Loucy (cell line): ENCODE results near the gene MAP3K6.

Experiments
- H2AFZ ChIP-seq: fragments of 200-600 bp; sonication (generic); 2 replicates; pipeline ENCODE4 v1.6.0; 2016; ENCODE audit warnings: antibody characterized with exemption, mild to moderate bottlenecking, low read length, moderate library complexity
- H3F3A ChIP-seq: fragments of 200-600 bp; 2 replicates; pipeline ENCODE4 v1.6.0; 2016; ENCODE audit warnings: antibody characterized with exemption, low read depth, mild to moderate bottlenecking
- H3K27me3 ChIP-seq: fragments of 200-600 bp; sonication (generic); 2 replicates; pipeline ENCODE4 v1.6.1; 2014; ENCODE audit warnings: low read length, mild to moderate bottlenecking; ENCODE audit not compliant: insufficient read depth, poor library complexity, severe bottlenecking
- H3K36me3 ChIP-seq: fragments of 200-600 bp; sonication (generic); 2 replicates; pipeline ENCODE4 v1.6.1; 2016; ENCODE audit warnings: low read length; ENCODE audit not compliant: insufficient read depth
- H3K4me1 ChIP-seq: fragments of 200-600 bp; sonication (generic); 2 replicates; pipeline ENCODE4 v1.5.1; 2014; ENCODE audit warnings: low read length, mild to moderate bottlenecking; ENCODE audit not compliant: insufficient read depth, poor library complexity, severe bottlenecking
- H3K4me2 ChIP-seq: fragments of 200-600 bp; sonication (generic); 2 replicates; pipeline ENCODE4 v1.6.0; 2014; ENCODE audit warnings: antibody characterized with exemption, low read length, low read depth, mild to moderate bottlenecking; ENCODE audit not compliant: poor library complexity, severe bottlenecking
- H3K4me3 ChIP-seq: fragments of 200-600 bp; sonication (generic); 2 replicates; pipeline ENCODE4 v1.5.1; 2014; ENCODE audit warnings: low read length, mild to moderate bottlenecking, mixed read lengths; ENCODE audit not compliant: poor library complexity, severe bottlenecking
- H3K79me2 ChIP-seq: fragments of 200-600 bp; sonication (generic); 2 replicates; pipeline ENCODE4 v1.6.1; 2014; ENCODE audit warnings: low read length; ENCODE audit not compliant: insufficient read depth
- H3K9ac ChIP-seq: fragments of 200-600 bp; sonication (generic); 2 replicates; pipeline ENCODE4 v1.6.0; 2014; ENCODE audit warnings: mild to moderate bottlenecking, low read depth, low read length, moderate library complexity; ENCODE audit not compliant: poor library complexity, severe bottlenecking
- H3K9me2 ChIP-seq: fragments of 200-600 bp; sonication (generic); replicated peaks from 2 replicates; pipeline ENCODE4 v1.6.1; 2016; ENCODE audit warnings: low read depth, low read length, mixed read lengths
- H3K9me3 ChIP-seq: fragments of 200-600 bp; sonication (generic); 2 replicates; pipeline ENCODE4 v1.6.1; 2014; ENCODE audit warnings: mild to moderate bottlenecking, antibody characterized with exemption, low read length, low read depth; ENCODE audit not compliant: insufficient read depth
- H4K20me1 ChIP-seq: fragments of 200-600 bp; sonication (generic); 2 replicates; pipeline ENCODE4 v1.6.0; 2014; ENCODE audit warnings: antibody characterized with exemption, low read length, mild to moderate bottlenecking; ENCODE audit not compliant: insufficient read depth, poor library complexity, severe bottlenecking
- CTCF ChIP-seq: fragments of 200-600 bp; sonication (generic); conservative IDR thresholded peaks from 2 replicates; pipeline ENCODE4 v1.5.1; 2014; ENCODE audit warnings: mild to moderate bottlenecking, antibody characterized with exemption, low read length
- EZH2phosphoT487 ChIP-seq: fragments of 200-600 bp; IDR thresholded peaks from 2 replicates; pipeline ENCODE4 v1.6.1; 2018; ENCODE audit warnings: antibody characterized with exemption, mild to moderate bottlenecking, moderate library complexity, borderline replicate concordance

MAP3K6 gene

GRCh38 chr1:27342778-27343638, 23.8 kb downstream of the MAP3K6 start:
- Histone ChIP-seq H3K4me2 (peak overlapping the region; percentile 97), H2AFZ (peak overlapping the region; percentile 5; the same call in 1 of the 2 replicates), H3K36me3 (no peaks in the 10 kb centered on the region), H3K9me3 (no peaks in the 10 kb centered on the region), H3K4me3 (peak overlapping the region; percentile 94), H3K9ac (peak overlapping the region; percentile 99), H3K79me2 (peaks cover 40% of the 10 kb centered on the region), H3K27me3 (no peaks in the 10 kb centered on the region), H4K20me1 (no peaks in the 10 kb centered on the region), H3K9me2 (no peaks in the 10 kb centered on the region), H3F3A (no peaks in the 10 kb centered on the region), H3K4me1 (peaks cover 22% of the 10 kb centered on the region)
- TF ChIP-seq EZH2phosphoT487: no peak
- TF ChIP-seq CTCF: no peak

GRCh38 chr1:27342391-27342777, 24.4 kb downstream of the MAP3K6 start:
- H3K4me2 ChIP-seq: peak overlapping the region; percentile 97
- no peaks in the 10 kb centered on the region for H3F3A ChIP-seq
- peak overlapping the region; percentile 5; the same call in 1 of the 2 replicates for H2AFZ ChIP-seq
- H3K9me3 ChIP-seq: no peaks in the 10 kb centered on the region
- TF ChIP-seq EZH2phosphoT487: no peak
- no peak for TF ChIP-seq CTCF
- H3K4me1 ChIP-seq: peaks cover 22% of the 10 kb centered on the region
- H3K4me3 ChIP-seq: peak overlapping the region; percentile 94
- H3K9me2 ChIP-seq: no peaks in the 10 kb centered on the region
- peak overlapping the region; percentile 99 for H3K9ac ChIP-seq
- no peaks in the 10 kb centered on the region for H3K36me3 ChIP-seq
- H3K27me3 ChIP-seq: no peaks in the 10 kb centered on the region
- H3K79me2 ChIP-seq: peaks cover 40% of the 10 kb centered on the region
- H4K20me1 ChIP-seq: no peaks in the 10 kb centered on the region

- H2AFZ ChIP-seq: peak within 1 kb of the TSS; percentile 75
- H3K36me3 ChIP-seq: peaks cover 1% of the 10 kb centered on the region; the same call in 1 of the 2 replicates
- no peaks in the 10 kb centered on the region for H3K9me2 ChIP-seq
- no peaks in the 10 kb centered on the region for H3K27me3 ChIP-seq
- no peaks in the 10 kb centered on the region for H3K9me3 ChIP-seq
- H3F3A ChIP-seq: no peaks in the 10 kb centered on the region
- H4K20me1 ChIP-seq: no peaks in the 10 kb centered on the region
- peak within 1 kb of the TSS; percentile 99 for H3K9ac ChIP-seq
- peak within 1 kb of the TSS; percentile 94 for H3K4me3 ChIP-seq
- peak within 1 kb of the TSS; percentile 97 for H3K4me2 ChIP-seq
- TF ChIP-seq CTCF (no peak), EZH2phosphoT487 (no peak)
- H3K79me2 ChIP-seq: peaks cover 40% of the 10 kb centered on the region
- peaks cover 22% of the 10 kb centered on the region for H3K4me1 ChIP-seq
These were observed 25.1 kb downstream of the MAP3K6 start, which contains the start of gene SYTL1 for GRCh38 chr1:27341525-27342252. SYTL1 (plus strand) TSS chr1:27342022; CDS start chr1:27345335, 3,313 bp downstream.
